Right atrium auricular region (tissue), 2 donors: Measurements from ENCODE around the gene CTTN. TPM values are rescaled to one million over a fixed set of nuclear protein-coding genes. Genes with fewer than 3 reads are reported as not detected.
"Not testable (repeated sequence)": the region's sequence is repeated elsewhere in the genome, so short reads cannot be mapped to it uniquely, and the experiment has no call there.

ENCODE experiments used
- DNase-seq: peaks from one replicate; pipeline ENCODE4 v3.0.0-alpha.2; 2019; ENCODE audit warnings: low spot score
- H3K27ac ChIP-seq, 2 donors: fragments of 200-600 bp; sonication (generic); 1 replicate in 1 of 2; 2 replicates in 1 of 2; pipeline ENCODE4 v1.5.1; 2016 to 2019
- H3K27me3 ChIP-seq, 2 donors: fragments of 200-600 bp; sonication (generic); one replicate each; pipeline versions ENCODE4 v1.5.1 to v1.6.0; 2017 to 2019
- H3K36me3 ChIP-seq: fragments of 200-600 bp; sonication (generic); one replicate; pipeline ENCODE4 v1.5.1; 2016
- H3K4me1 ChIP-seq, 2 donors: fragments of 200-600 bp; sonication (generic); one replicate each; pipeline versions ENCODE4 v1.5.1 to v1.6.0; 2017 to 2019
- H3K4me3 ChIP-seq, 2 donors: fragments of 200-600 bp; sonication (generic); 1 replicate in 1 of 2; 2 replicates in 1 of 2; pipeline ENCODE4 v1.5.1; 2017 to 2019; ENCODE audit warnings: mild to moderate bottlenecking in 1 of 2, moderate library complexity in 1 of 2
- H3K9me3 ChIP-seq, 2 donors: fragments of 200-600 bp; sonication (generic); one replicate each; pipeline ENCODE4 v1.5.1; 2019
- total RNA-seq, 2 donors: library from RNA; depleted of rRNA; stranded (reverse); fragments of >200 nt; gene quantifications; one replicate each; pipeline ENCODE4 v1.1.0, GENCODE V29; 2016
- TF ChIP-seq, protein P1 (sequence below), 2 donors: fragments of 200-600 bp; sonication (generic); IDR thresholded peaks; one replicate each; pipeline ENCODE4 v1.5.1; 2019; ENCODE audit warnings: antibody characterized with exemption in 2 of 2

CTTN gene
- total RNA-seq, 2 donors from 2014 or later = 67.0 to 99.2 TPM

GRCh38 chr11:70381872-70382861, 16.2 kb upstream of the CTTN start:
- no peak overlapping the region for H3K4me3 ChIP-seq
- H3K36me3 ChIP-seq = peaks cover 30% of the 10 kb centered on the region
- peak overlapping the region in 1 of 2 donors; percentile 3 for H3K27ac ChIP-seq

DNA sequence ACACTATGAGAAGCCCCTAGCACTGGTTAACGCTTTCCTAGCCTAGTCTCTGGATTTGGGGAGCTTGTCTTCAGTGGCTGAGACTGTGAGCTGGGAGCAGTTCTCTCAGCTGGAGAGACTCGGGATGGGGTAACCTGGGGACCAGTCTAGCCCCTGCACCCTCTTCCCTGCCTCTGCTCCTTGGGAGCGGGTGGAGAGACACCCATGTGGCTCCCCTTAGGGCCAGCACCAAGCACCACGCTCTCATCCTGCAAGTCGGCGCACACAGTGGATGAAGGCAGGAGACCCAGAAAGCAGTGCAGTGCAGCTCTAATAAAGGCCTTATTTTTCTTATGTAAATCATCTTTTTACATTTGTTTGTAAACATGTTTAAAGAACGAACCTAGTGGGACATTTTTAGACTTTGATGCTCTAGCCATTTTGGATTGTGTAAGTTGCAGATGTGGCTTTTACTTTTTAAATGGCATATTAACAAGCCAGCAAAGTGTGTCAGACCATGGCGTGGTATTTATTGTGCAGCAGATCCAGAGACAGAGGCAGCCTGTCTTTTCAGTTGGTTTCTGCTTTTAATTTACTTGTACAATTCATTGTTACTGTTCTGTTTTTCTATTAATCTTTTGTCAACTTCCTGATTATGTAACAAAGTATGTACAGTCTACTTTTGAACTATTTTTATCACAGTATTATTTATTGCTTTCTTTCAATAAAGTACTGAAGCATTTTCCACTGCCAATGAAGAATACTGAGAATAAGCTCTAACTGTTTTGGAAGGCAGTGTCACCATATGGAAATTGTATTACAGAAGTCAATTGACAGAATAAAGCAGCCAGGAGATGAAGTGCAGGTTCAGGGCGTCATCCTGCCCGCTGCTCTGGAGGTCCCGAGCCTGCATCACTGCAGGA, 14.4 kb upstream of the CTTN start:
- H3K36me3 ChIP-seq = peaks cover 12% of the 10 kb centered on the region
- no peak for DNase-seq
- TF ChIP-seq, protein P1, sequence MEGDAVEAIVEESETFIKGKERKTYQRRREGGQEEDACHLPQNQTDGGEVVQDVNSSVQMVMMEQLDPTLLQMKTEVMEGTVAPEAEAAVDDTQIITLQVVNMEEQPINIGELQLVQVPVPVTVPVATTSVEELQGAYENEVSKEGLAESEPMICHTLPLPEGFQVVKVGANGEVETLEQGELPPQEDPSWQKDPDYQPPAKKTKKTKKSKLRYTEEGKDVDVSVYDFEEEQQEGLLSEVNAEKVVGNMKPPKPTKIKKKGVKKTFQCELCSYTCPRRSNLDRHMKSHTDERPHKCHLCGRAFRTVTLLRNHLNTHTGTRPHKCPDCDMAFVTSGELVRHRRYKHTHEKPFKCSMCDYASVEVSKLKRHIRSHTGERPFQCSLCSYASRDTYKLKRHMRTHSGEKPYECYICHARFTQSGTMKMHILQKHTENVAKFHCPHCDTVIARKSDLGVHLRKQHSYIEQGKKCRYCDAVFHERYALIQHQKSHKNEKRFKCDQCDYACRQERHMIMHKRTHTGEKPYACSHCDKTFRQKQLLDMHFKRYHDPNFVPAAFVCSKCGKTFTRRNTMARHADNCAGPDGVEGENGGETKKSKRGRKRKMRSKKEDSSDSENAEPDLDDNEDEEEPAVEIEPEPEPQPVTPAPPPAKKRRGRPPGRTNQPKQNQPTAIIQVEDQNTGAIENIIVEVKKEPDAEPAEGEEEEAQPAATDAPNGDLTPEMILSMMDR (IDR thresholded peaks at IDR 0.05) = no peak
- no peak overlapping the region for H3K27ac ChIP-seq
- no peaks in the 10 kb centered on the region for H3K9me3 ChIP-seq
- H3K4me3 ChIP-seq = no peak overlapping the region
- H3K4me1 ChIP-seq = no peaks in the 10 kb centered on the region
- no peaks in the 10 kb centered on the region for H3K27me3 ChIP-seq

More at GRCh38 chr11:70381872-70382861, 16.2 kb upstream of the CTTN start:
- DNase-seq = no peak
- TF ChIP-seq, protein P1 (IDR thresholded peaks at IDR 0.05) = no peak
- no peaks in the 10 kb centered on the region for H3K27me3 ChIP-seq
- no peaks in the 10 kb centered on the region for H3K9me3 ChIP-seq
- H3K4me1 ChIP-seq = no peaks in the 10 kb centered on the region

GRCh38 chr11:70384566-70385152, 13.7 kb upstream of the CTTN start:
- Histone ChIP-seq H3K4me1 (no peaks in the 10 kb centered on the region), H3K36me3 (peaks cover 9% of the 10 kb centered on the region)

GRCh38 chr11:70387564-70387963, 10.8 kb upstream of the CTTN start:
- Histone ChIP-seq H3K27me3 (no peaks in the 10 kb centered on the region), H3K27ac (no peak overlapping the region), H3K4me1 (no peaks in the 10 kb centered on the region), H3K36me3 (peaks cover 9% of the 10 kb centered on the region), H3K9me3 (no peaks in the 10 kb centered on the region), H3K4me3 (no peak overlapping the region)
- TF ChIP-seq, protein P1 (IDR thresholded peaks at IDR 0.05) = no peak
- DNase-seq = no peak

More at GRCh38 chr11:70384566-70385152, 13.7 kb upstream of the CTTN start:
- Histone ChIP-seq H3K4me3 (no peak overlapping the region), H3K9me3 (no peaks in the 10 kb centered on the region), H3K27ac (no peak overlapping the region), H3K27me3 (no peaks in the 10 kb centered on the region)
- TF ChIP-seq, protein P1 (IDR thresholded peaks at IDR 0.05) = no peak
- no peak for DNase-seq

DNA sequence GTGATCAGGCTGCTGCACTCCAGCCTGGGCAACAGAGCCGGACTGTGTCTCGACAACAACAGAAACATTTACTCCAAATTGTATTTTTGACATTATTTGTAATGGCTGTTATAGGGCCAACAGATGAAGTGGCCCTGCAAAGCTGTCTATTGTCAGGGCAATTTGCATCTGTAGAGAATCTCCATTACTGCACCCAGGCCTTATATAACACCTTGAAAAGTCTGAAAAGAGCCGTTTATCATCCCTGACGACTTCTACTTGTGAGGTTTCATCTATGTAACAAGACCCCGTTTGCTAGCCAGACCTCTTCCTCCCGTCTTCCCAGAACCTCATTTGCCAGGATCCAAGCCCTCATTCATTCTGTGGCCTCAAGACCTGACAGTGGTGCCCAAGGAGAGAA, 9.1 kb upstream of the CTTN start:
- Histone ChIP-seq H3K9me3 (no peaks in the 10 kb centered on the region), H3K27ac (no peak overlapping the region), H3K4me3 (no peak overlapping the region), H3K4me1 (no peaks in the 10 kb centered on the region), H3K36me3 (peaks cover 7% of the 10 kb centered on the region), H3K27me3 (no peaks in the 10 kb centered on the region)
- no peak for DNase-seq
- TF ChIP-seq, protein P1 (IDR thresholded peaks at IDR 0.05) = no peak

GRCh38 chr11:70390882-70391281, 7.4 kb upstream of the CTTN start:
- H3K4me3 ChIP-seq, H3K27ac ChIP-seq, H3K9me3 ChIP-seq, H3K36me3 ChIP-seq, H3K27me3 ChIP-seq, H3K4me1 ChIP-seq, DNase-seq: not testable (repeated sequence)
